ENCODE measurements around the gene PRR29.

DNA sequence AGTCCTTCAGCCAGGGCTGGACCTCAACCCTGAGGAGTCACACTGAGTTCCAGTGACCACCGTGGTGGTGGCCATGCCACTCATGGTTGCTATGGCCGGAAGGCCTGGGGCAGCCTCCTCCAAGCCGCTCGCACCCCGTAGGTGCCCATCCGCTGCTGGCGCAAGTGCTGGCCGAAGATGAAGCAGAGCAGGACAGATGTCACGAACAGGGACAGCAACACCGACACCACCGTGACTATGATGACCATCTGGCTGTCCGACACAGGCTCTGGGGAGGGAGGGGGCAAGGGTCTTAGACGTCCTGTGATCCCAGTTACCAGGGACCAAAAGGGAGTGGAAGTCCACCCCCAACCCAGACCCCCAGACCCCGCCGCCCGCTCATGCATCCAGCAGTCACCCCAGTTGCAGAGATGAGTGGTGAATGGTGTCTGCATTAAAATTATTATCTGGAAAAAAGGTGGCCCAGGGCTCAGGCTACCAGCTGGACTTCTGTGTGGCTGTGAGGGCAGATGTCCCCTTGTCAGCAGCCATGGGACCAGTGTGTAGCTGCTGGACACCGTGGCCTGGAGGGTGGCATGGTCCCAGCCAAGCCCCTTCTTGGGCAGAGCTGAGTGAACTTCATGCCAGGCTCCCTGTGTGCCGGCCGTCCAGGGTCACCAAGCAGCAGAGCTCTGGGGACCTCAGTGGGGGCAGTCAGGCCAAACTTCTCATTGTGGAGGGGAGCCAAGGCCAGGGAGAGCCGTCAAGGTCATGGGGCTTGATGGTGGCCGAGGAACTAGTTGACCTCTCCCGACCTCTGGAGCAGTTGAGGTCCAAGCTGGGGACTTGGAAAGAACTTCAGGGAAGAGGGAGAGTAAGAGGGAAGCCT is 4.7 kb downstream of the PRR29 start:
- TF ChIP-seq CTCF (IDR thresholded peaks at IDR 0.05) (no peak), RCOR1 (IDR thresholded peaks at IDR 0.05; ENCODE audit: low read length) (no peak), YY1 (IDR thresholded peaks at IDR 0.05; ENCODE audit: low read depth) (no peak), MEF2A (IDR thresholded peaks at IDR 0.05; ENCODE audit: borderline replicate concordance, low read depth) (no peak), TEAD4 (IDR thresholded peaks at IDR 0.05; ENCODE audit: borderline replicate concordance, insufficient read depth) (no peak), EZH2phosphoT487 (IDR thresholded peaks at IDR 0.05; ENCODE audit: borderline replicate concordance, low read depth) (no peak)

Data from SK-N-SH (cell line).